Stomach (tissue), 4 donors: Measurements from ENCODE around the gene FLVCR2.

Source experiments
- EP300 ChIP-seq: sonication (generic); formaldehyde crosslinking; IDR thresholded peaks from one replicate; pipeline ENCODE4 v1.6.1; 2017; ENCODE audit warnings: antibody characterized with exemption
- POLR2A ChIP-seq, 4 donors: fragments of 450-650 bp; IDR thresholded peaks; one replicate each; pipeline ENCODE4 v1.6.1; 2016; ENCODE audit warnings: antibody characterized with exemption in 4 of 4, control low read depth in 2 of 4, mild to moderate bottlenecking in 1 of 4, moderate library complexity in 1 of 4
- TF ChIP-seq, protein P1 (sequence below), 7 experiments: fragments of 450-650 bp in 4 of 7; fragments of 200-600 bp in 3 of 7; sonication (generic) in 3 of 7; IDR thresholded peaks; one replicate each; pipeline ENCODE4 v1.5.1; 2016 to 2019; ENCODE audit warnings: antibody characterized with exemption in 7 of 7, control low read depth in 2 of 7, mild to moderate bottlenecking in 1 of 7

DNA sequence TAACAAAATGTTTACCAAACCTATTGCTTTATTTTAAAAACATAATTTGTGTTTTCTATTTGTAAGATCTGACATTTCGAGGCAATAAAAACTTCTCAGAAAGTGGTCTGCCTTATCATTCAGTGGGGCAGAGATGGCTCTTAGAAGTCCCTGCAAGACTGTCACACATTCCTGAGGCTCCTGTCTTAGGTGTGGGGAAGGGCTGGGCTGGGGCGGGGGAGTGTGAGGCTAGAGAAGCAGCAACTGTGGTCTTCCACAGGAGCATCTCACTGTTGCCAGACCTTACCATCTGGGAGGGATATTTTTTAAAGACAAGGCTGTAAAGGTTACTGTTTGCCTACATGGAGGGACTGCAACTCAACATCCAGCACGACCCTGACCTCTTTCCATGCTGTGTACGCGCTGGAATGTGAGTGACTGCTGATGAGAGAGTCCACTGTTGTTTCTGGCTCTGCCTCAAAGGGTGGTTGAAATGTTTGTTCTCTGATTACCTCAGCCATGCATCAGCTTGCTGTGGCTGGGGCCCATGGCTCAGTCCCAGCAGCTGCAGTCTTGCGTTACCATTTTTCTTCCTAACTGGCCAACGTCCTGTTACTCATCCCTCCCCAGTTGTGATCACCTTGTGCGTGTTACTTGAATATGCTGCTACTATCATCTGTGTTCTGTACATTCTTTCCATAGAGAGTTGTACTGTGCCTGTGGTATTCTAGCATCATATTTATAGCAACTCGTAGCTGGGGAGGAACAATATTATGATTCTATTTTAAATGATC is 69.8 kb downstream of the FLVCR2 start:
- TF ChIP-seq, protein P1, sequence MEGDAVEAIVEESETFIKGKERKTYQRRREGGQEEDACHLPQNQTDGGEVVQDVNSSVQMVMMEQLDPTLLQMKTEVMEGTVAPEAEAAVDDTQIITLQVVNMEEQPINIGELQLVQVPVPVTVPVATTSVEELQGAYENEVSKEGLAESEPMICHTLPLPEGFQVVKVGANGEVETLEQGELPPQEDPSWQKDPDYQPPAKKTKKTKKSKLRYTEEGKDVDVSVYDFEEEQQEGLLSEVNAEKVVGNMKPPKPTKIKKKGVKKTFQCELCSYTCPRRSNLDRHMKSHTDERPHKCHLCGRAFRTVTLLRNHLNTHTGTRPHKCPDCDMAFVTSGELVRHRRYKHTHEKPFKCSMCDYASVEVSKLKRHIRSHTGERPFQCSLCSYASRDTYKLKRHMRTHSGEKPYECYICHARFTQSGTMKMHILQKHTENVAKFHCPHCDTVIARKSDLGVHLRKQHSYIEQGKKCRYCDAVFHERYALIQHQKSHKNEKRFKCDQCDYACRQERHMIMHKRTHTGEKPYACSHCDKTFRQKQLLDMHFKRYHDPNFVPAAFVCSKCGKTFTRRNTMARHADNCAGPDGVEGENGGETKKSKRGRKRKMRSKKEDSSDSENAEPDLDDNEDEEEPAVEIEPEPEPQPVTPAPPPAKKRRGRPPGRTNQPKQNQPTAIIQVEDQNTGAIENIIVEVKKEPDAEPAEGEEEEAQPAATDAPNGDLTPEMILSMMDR (IDR thresholded peaks at IDR 0.05), result no peak
- TF ChIP-seq EP300 (no peak), POLR2A (IDR thresholded peaks at IDR 0.05) (no peak)
